HG03066 (cell line): Measurements from ENCODE around the gene A4GALT.

Source experiments
- ATAC-seq: cut with Tn5 transposase; IDR thresholded peaks from one replicate; pipeline ENCODE4 v1.9.1; 2021; ENCODE audit warnings: low read depth; ENCODE audit not compliant: unreplicated experiment

The A4GALT gene

DNA sequence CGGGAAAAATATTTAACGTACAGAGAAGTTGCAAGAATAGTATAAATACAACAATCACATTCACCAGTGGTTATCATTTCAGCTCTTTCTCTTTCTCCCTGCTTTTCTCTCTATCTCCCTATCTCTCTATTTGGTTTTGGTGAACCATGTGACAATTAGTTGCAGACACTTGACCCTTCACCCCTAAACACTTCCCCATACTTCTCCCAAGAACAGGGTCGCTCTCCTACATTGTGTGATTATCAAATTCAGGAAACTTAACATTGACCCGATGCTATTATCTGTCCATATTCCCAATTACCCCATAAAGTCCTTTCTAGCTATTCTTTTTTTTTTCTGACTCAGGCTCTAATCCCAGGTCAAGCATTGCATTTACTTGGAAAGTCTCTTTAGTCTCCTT, 66.7 kb downstream of the A4GALT start:
- ATAC-seq: no peak

DNA sequence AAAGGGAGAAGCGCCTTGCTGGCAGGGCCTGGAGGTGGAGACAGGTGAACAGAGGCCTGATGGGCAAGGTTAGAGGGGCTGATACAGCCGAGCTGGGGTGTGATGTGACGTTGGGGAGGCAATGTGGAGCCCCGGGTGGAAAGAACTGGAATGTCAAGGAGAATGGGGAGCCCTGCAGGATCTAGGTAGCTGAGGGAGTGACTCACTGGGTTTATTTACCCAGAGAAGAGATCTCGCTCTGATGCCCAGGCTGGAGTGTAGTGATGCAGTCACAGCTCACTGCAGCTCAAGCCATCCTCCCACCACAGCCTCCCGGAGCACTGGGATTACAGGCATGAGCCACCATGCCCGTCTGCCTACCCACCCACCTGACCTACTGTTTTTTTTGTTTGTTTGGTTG, 69.5 kb downstream of the A4GALT start:
- ATAC-seq: no peak

DNA sequence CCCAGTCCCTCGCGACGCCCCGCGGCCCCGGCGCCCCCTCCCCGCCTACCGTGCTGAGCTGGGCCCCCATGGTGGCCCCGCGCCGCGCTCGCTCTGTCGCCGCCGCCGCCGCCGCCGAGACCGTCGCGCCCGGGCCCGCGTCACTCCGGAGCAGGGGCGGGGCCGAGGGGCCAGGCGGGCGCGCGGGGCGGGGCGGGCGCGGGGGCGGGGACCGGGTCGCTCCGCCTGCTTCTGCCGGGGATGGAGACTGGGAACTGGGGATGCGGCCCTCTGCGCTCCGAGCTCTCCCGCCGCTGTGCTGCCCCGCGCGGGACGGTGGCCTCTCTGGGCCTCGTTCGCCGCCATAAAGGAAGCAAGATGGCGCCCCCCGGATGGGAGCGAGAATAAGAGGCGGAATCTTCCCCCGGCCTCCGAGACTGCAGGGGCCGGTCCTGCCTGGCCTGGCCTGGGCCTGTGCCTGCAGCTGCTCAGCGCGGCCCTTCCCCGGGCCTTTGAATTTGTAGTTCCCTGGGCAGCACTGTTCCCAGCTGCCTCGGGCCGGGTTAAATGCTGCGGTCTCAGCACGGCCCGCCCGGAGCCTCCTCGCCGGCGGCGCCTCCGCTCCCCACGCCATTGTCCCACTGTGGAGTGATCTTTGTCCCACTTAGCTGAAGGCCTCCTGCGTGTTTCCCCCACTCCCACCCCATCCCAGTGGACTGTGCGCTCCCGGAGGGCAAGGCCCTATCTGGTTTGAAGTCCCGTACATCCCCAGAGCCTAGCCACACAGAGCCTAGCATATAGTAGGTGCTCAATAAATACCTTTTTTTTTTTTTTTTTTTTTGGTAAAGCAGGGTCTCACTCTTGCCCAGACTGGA, 71.2 kb downstream of the A4GALT start, which contains the start of gene CYB5R3:
Gene CYB5R3, minus strand, starts transcription at position 147 of the 854 bp plus-strand sequence. Its CDS starts 77 bp downstream, at position 70.
- peak; percentile 57 for ATAC-seq

DNA sequence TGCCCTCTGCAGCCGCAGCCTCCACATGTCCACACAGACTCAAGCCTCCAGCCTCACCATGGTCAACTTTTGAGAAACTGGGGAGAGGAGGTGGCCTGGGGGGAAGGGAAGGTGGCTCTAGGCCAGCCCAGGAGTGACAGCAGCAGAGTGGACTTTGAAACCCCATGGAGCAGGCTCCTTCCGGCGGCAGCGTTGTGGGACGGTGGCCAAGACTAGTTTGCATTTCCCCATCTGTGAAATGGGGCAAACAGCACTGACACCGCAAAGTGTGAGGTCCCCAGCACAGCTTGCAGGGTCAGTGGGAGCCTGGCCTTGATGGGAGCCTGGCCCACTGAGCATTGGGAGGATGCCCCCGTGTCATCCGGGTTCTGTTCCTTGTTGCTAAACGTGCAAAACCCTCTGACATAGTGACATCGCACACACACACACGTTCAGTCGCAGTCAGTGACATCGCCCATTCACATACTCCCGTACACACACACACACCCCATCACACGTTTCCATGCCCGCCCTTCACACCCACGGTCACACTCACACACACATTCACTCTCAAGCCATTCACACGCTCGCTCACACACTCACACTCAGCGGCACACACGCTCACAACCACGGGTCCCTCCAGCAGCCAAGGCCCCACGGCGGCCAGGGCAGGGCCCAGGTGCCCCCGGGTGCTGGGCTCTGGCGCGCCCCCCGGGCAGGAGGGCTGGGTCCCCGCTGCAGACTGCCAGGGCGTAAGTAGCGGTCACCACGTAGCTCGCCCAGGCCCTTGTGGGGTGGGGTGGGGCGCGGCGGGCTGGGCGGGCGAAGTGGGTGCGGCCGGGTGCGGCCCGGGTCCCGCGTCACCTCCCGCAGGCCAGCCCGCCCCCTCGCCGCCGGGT, 72.1 kb downstream of the A4GALT start:
- peak; percentile 44 for ATAC-seq

DNA sequence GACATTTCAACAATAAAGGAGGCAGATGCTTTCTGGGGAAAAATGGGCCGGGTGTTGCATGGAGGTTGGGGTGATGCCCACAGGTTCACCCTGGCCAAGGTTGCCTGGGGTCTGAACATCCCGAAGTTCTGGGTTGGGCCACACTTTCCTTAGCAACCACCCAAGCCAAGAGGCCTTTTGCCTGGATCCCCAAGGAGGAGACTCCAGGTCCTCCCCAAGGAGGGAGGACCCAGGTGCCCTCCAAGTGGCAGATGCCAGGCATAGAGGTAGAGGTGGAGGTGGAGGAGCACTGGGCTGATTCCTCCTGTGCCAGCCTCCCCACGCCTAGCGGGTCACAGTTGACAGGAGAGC, 72.7 kb downstream of the A4GALT start:
- ATAC-seq: no peak

DNA sequence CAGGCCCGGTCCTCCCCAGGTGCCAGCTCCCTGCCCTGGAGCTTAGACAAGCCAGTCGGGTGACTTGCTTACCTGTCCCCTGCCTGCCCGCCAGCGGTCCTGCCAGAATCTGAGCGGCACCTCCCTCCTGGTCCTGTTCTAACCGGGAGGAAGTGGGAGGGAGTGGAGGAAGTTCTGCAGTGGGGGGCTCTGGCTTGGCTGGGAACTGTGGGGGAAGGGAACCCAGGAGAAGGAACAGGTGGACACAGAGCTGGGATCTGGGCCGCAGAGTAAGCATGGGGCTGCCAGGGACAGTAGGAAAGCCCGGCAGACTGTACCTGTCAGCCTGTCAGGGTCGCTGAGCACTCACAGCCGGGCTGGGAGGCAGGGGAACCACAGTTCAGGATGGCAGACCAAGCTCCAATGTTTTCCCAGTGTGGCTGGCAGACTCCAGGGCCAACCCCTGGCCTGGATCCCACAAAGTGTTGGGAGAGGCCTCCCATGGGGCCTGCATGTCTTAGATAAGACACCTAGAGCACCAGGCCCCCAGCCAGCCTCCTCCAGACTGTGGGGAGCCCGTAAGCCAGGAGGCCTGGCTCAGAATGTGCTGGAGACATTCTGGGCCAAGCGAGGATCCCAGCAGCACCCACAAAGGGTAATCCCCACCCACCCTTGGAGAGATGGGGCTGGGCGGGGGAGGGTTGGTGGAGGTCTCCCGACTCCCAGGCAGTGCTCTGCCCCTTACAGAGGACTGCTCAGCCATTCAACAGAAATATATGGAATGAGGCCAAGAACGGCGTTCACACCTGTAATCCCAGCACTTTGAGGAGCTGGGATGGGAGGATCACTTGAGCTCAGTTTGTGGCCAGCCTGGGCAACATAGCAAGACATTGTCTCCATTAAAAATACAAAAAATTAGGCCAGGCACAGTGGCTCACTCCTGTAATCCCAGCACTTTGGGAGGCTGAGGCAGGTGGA, 73.8 kb downstream of the A4GALT start:
- no peak for ATAC-seq

DNA sequence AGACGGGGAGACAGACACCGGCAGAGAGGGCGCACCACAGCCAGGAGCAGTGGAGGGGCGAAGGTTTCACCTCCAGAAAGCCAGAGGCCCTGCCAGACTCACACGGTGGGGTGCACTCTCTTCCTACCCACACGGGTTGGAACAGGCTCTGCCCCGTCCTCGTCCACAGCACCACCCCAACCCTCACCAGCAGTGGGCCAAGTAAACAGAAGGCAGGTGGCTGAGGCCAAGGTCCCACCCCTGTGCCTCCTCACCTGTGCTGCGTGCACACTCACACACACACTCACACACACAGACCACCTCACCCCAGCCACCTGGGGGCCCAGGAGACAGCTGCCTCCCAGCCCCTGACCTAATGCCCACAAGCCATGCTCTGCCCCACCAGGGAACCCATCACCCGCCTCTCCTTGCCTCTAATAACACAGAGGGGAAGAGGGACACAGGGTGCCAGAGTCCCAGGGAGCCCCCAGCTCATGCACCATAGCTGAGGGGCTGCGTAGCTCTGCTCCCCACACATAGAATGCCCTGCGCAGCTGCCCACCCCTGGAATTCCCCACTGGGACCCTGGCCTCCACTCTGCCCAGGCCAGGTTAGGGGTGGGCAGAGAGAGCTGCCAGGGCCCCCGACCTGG, 74.6 kb downstream of the A4GALT start:
- no peak for ATAC-seq

DNA sequence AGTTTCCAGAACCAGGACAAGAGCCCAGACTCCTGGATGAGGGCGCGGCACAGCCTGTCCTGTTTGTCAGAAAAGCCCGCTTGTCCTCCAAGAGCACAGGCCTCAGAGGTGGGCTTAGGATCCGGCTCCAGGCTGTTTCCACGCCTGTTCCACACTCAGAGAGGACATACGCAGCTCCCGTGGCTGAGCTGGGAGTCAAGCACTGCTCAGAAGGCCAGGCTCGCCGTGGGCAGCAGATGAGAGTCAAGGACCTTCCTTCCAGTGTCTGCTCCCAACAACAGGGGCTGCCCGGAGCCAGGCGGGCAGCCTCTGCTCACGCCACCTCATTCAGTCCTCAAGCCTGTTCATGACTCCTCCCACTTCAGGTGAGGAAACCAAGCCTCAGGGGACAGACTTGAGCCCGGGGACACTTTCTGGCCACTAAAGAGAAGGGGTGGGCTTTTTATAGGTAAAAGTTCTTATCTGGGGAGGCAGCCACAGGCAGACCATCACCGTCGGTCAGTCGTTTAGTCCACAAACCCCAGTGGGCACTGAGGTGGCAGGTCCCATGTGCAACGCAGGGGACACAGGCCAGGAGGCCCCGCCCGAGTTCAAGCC, 75.2 kb downstream of the A4GALT start:
- no peak for ATAC-seq

DNA sequence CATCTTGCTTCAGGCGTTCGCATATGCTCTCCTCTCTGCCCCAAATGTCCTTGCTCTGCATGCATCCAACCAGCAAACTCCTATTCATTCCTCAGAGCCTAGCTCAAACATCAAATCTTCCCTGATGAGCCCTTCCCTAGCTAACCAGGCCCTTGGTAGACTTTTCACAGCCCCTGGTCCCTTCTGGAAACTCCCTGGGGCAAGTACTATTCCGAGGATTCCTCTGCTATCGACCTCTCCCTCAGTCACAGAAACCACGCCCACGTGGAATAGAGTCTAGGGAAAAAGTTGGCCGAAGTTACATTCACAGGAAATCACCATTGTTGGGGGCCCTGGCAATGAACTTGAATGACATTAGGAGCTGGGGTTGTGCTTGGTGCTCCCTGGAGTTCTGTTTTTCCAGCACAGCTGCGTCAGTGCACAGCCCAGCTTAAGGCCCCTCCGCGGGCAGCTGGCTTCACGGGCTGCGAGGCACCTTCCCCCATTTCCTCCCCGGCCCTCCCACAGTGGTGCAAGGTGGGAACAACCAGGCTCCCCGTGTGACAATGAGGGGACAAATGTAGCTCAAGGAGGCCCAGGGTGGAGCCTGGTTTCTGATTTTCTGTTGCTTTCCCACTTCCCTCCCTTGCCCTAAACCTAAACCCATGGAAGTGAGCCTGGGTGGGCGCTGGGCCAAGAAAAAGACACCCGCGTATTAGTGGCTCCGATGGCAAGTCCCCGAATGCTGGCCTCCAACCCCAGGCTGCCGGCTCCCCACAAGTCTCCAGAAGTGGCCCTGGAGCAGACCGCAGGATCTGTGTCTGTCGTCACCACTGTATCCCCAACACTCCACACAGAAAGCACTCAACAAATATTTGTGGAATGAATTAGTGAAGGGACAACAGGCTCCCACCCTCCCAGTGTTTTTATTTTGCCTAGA, 76.0 kb downstream of the A4GALT start:
- no peak for ATAC-seq

DNA sequence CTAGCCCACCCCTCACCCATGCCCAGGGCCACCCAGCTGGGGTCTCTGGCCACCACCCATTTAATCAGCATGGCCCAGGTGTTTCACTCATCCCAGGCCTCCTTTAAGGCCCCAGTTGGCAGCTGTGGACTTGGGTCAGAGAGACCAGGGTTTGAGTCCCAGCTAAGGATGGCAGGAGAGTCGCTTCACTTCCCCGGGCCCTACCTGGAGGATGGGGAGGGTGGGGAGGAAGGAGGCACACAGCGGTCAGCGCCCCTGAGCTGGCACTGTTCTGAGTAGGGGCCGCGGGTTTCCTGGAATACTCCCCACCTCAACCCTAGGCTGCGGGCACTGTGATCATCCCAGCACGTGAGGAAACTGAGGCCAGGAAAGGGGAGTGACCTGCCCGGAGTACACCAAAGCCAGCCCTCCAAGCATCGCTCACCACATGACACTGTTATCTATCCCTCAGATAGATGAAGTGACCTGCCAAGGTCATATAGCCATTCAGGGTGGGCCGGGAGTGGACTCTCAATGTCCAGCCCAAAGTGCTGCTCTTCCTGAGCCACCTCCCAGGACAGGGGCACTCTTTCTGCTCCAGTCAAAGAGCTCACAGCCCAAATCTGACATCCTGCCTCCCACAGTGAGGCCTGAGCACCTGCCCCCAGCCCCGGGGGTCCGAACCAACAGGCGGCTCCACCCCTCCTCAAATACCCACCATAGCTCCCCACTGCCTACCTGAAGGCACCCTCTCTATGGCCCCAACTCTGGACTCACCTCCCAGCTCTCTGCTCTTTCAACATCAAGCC, 76.8 kb downstream of the A4GALT start:
- ATAC-seq: no peak

DNA sequence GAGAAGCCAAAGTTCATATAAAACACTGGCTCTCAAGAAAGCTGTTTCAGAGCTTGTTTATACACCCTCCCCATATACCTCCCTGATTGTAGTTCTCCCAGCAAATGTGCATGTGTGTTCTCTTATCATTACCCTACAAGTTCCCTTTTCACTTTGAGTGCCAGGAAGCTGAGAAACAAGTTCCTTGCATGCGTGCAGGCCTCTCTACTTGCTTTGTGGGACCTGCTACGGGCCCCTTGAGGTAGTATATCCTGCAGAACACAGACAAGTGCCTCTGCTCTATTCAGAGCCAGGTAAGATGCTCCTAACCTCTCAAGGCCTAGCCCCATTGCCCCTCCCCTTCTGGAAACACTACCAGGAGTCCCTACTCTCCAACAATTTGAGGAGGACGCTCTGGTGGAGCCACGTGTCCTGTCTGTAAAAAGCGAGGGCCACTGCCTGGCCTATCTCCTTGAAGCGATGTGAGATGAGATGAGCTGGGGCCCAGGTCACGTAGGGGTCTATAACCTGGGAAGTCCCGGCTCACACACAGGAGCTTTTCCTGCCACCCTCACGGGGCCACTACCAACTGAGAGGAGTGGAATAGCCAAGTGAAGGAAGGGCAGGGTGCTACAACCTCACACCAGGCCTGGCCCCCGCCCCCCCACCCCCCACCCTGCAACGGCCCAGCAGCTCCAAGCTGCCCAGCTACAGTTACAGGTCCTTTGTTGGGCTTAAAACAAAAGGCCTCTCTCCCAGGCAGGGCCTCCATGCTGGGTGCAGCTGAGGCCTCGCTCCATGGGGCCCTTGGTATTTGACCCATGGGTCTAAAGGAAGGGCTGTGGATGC, 77.7 kb downstream of the A4GALT start:
- ATAC-seq: no peak
